Adrenal gland (tissue), 5 donors: ENCODE results near the gene SYCE3.

Experiments used
- POLR2A ChIP-seq, 2 donors: fragments of 450-650 bp; IDR thresholded peaks; one replicate each; pipeline ENCODE4 v1.6.1; 2017; ENCODE audit warnings: antibody characterized with exemption in 2 of 2, mild to moderate bottlenecking in 2 of 2, moderate library complexity in 1 of 2
- TF ChIP-seq, protein P1 (sequence below), 6 experiments: fragments of 450-650 bp in 4 of 6; fragments of 200-600 bp in 2 of 6; sonication (generic) in 1 of 6; IDR thresholded peaks; 1 replicate in 5 of 6; 2 replicates in 1 of 6; pipeline versions ENCODE4 v1.5.1 to v1.8.0; 2016 to 2021; ENCODE audit warnings: antibody characterized with exemption in 6 of 6, mild to moderate bottlenecking in 2 of 6, moderate library complexity in 1 of 6
- donor health status: DM: no; HTN: no; CAD: no.

- TF ChIP-seq, protein P1, sequence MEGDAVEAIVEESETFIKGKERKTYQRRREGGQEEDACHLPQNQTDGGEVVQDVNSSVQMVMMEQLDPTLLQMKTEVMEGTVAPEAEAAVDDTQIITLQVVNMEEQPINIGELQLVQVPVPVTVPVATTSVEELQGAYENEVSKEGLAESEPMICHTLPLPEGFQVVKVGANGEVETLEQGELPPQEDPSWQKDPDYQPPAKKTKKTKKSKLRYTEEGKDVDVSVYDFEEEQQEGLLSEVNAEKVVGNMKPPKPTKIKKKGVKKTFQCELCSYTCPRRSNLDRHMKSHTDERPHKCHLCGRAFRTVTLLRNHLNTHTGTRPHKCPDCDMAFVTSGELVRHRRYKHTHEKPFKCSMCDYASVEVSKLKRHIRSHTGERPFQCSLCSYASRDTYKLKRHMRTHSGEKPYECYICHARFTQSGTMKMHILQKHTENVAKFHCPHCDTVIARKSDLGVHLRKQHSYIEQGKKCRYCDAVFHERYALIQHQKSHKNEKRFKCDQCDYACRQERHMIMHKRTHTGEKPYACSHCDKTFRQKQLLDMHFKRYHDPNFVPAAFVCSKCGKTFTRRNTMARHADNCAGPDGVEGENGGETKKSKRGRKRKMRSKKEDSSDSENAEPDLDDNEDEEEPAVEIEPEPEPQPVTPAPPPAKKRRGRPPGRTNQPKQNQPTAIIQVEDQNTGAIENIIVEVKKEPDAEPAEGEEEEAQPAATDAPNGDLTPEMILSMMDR (IDR thresholded peaks at IDR 0.05) = no peak
- TF ChIP-seq POLR2A (IDR thresholded peaks at IDR 0.05) = peak in 1 of 2 donors; percentile 6
Observed at GRCh38 chr22:50526834-50527801, 35.6 kb downstream of the SYCE3 start.
